Right forelimb (tissue), 1 donor: ENCODE results near the gene VIL1.

ENCODE experiments used
- DNase-seq: peaks from one replicate; pipeline ENCODE4 v3.0.0-alpha.2; 2018

VIL1 gene

GRCh38 chr2:218406949-218407618 is 11.8 kb upstream of the VIL1 start:
- DNase-seq, result peak; percentile 83

GRCh38 chr2:218407717-218408116 is 11.2 kb upstream of the VIL1 start:
- DNase-seq, result no peak

GRCh38 chr2:218418321-218418716 is 604 bp upstream of the VIL1 start:
- DNase-seq, result no peak

GRCh38 chr2:218419630-218420216 is 800 bp downstream of the VIL1 start:
- no peak for DNase-seq

GRCh38 chr2:218421027-218421426 is 2.1 kb downstream of the VIL1 start:
- no peak for DNase-seq

- no peak for DNase-seq
Measured at GRCh38 chr2:218422403-218423086, 3.6 kb downstream of the VIL1 start.

- DNase-seq, result no peak
Measured at GRCh38 chr2:218423584-218423983, 4.7 kb downstream of the VIL1 start.

GRCh38 chr2:218425531-218425930 is 6.6 kb downstream of the VIL1 start:
- no peak for DNase-seq

GRCh38 chr2:218427741-218428140 is 8.8 kb downstream of the VIL1 start:
- no peak for DNase-seq

GRCh38 chr2:218428846-218429558 is 10.1 kb downstream of the VIL1 start:
- no peak for DNase-seq

GRCh38 chr2:218429911-218430692 is 11.2 kb downstream of the VIL1 start:
- no peak for DNase-seq

- no peak for DNase-seq
Measured at GRCh38 chr2:218430721-218431120, 11.8 kb downstream of the VIL1 start.

GRCh38 chr2:218431878-218432277 is 13.0 kb downstream of the VIL1 start:
- no peak for DNase-seq

- DNase-seq, result no peak
Measured at GRCh38 chr2:218432676-218433365, 13.9 kb downstream of the VIL1 start.

GRCh38 chr2:218434456-218434855 is 15.5 kb downstream of the VIL1 start:
- no peak for DNase-seq

GRCh38 chr2:218435003-218435982 is 16.4 kb downstream of the VIL1 start:
- DNase-seq, result no peak

GRCh38 chr2:218436992-218437391 is 18.1 kb downstream of the VIL1 start:
- DNase-seq, result no peak

GRCh38 chr2:218437969-218438368 is 19.0 kb downstream of the VIL1 start:
- DNase-seq, result no peak

- no peak for DNase-seq
Measured at GRCh38 chr2:218438596-218438995, 19.7 kb downstream of the VIL1 start.

GRCh38 chr2:218444692-218445357 is 25.9 kb downstream of the VIL1 start:
- DNase-seq, result no peak
